ENCODE measurements around the gene KLF2. TPM values are rescaled to one million over a fixed set of nuclear protein-coding genes. Genes with fewer than 3 reads are reported as not detected.

The KLF2 gene
- total and polyA plus RNA-seq, 2 donors (not counting 1 experiment from before 2014, with no cell fraction given): 6.7 to 19.2 TPM

GRCh38 chr19:16320987-16321386 lies 3.6 kb upstream of the KLF2 start:
- Histone ChIP-seq H2AFZ (ENCODE audit: low read length) (no peak overlapping the region), H3K79me2 (ENCODE audit: control insufficient read depth, insufficient read depth, low read length) (peaks cover 11% of the 10 kb centered on the region), H3K36me3 (ENCODE audit: control insufficient read depth, insufficient read depth, low read length) (peaks cover 2% of the 10 kb centered on the region), H4K20me1 (ENCODE audit: control insufficient read depth, extremely low read depth, insufficient read depth, low read length) (no peaks in the 10 kb centered on the region), H3K4me3 (replicated peaks in 1 of 4; ENCODE audit: control extremely low read depth in 1 of 4, insufficient read depth in 1 of 4, low read depth in 3 of 4, low read length in 4 of 4) (no peak overlapping the region), H3K27me3 (ENCODE audit: control insufficient read depth, insufficient read depth, low read length) (no peaks in the 10 kb centered on the region), H3K9ac (ENCODE audit: insufficient read depth, low read length) (no peak overlapping the region), H3K27ac (ENCODE audit: insufficient read depth, low read length) (no peak overlapping the region), H3K4me1 (ENCODE audit: control insufficient read depth, extremely low read depth, insufficient read depth, low read length) (peaks cover 8% of the 10 kb centered on the region), H3K9me3 (ENCODE audit: control insufficient read depth, insufficient read depth, low read depth, low read length) (no peaks in the 10 kb centered on the region), H3K4me2 (ENCODE audit: extremely low read depth, insufficient read depth, low read length) (no peak overlapping the region)
- no peak for TF ChIP-seq EZH2 (IDR thresholded peaks at IDR 0.05; ENCODE audit: low read length, missing control alignments)
- no peak for TF ChIP-seq CTCF (conservative IDR thresholded peaks at IDR 0.05 in 1 of 2, IDR thresholded peaks at IDR 0.05 in 1 of 2; ENCODE audit: low read depth in 1 of 2, low read length in 2 of 2)
- DNase-seq (ENCODE audit: low read depth in 2 of 2): peak in 1 of 2 donors; percentile 42

DNA sequence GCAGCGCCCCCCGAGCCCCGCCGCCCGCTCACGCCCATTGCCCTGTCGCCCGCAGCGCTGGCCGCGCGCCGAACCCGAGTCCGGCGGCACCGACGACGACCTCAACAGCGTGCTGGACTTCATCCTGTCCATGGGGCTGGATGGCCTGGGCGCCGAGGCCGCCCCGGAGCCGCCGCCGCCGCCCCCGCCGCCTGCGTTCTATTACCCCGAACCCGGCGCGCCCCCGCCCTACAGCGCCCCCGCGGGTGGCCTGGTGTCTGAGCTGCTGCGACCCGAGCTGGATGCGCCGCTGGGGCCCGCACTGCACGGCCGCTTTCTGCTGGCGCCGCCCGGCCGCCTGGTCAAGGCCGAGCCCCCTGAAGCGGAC lies 518 bp downstream of the KLF2 start:
- H4K20me1 ChIP-seq (ENCODE audit: control insufficient read depth, extremely low read depth, insufficient read depth, low read length): no peaks in the 10 kb centered on the region
- DNase-seq (ENCODE audit: low read depth in 2 of 2): no peak
- H3K27me3 ChIP-seq (ENCODE audit: control insufficient read depth, insufficient read depth, low read length): no peaks in the 10 kb centered on the region
- no peak overlapping the region for H3K4me2 ChIP-seq (ENCODE audit: extremely low read depth, insufficient read depth, low read length)
- peak overlapping the region; percentile 87 for H3K27ac ChIP-seq (ENCODE audit: insufficient read depth, low read length)
- TF ChIP-seq EZH2 (IDR thresholded peaks at IDR 0.05; ENCODE audit: low read length, missing control alignments): no peak
- no peak for TF ChIP-seq CTCF (conservative IDR thresholded peaks at IDR 0.05 in 1 of 2, IDR thresholded peaks at IDR 0.05 in 1 of 2; ENCODE audit: low read depth in 1 of 2, low read length in 2 of 2)
- peaks cover 8% of the 10 kb centered on the region for H3K4me1 ChIP-seq (ENCODE audit: control insufficient read depth, extremely low read depth, insufficient read depth, low read length)
- peak overlapping the region; percentile 96 for H3K9ac ChIP-seq (ENCODE audit: insufficient read depth, low read length)
- H3K9me3 ChIP-seq (ENCODE audit: control insufficient read depth, insufficient read depth, low read depth, low read length): no peaks in the 10 kb centered on the region
- peaks cover 22% of the 10 kb centered on the region for H3K79me2 ChIP-seq (ENCODE audit: control insufficient read depth, insufficient read depth, low read length)
- H3K36me3 ChIP-seq (ENCODE audit: control insufficient read depth, insufficient read depth, low read length): peaks cover 16% of the 10 kb centered on the region
- H2AFZ ChIP-seq (ENCODE audit: low read length): no peak overlapping the region
- peak overlapping the region in 3 of 4 experiments; percentile 47 to 79 (median 75) for H3K4me3 ChIP-seq (replicated peaks in 1 of 4; ENCODE audit: control extremely low read depth in 1 of 4, insufficient read depth in 1 of 4, low read depth in 3 of 4, low read length in 4 of 4)

GRCh38 chr19:16325641-16326400 lies 1.2 kb downstream of the KLF2 start:
- Histone ChIP-seq H3K4me1 (ENCODE audit: control insufficient read depth, extremely low read depth, insufficient read depth, low read length) (peaks cover 8% of the 10 kb centered on the region), H3K4me3 (replicated peaks in 1 of 4; ENCODE audit: control extremely low read depth in 1 of 4, insufficient read depth in 1 of 4, low read depth in 3 of 4, low read length in 4 of 4) (peak overlapping the region; percentile 56 to 75 (median 68)), H3K79me2 (ENCODE audit: control insufficient read depth, insufficient read depth, low read length) (peaks cover 22% of the 10 kb centered on the region), H3K9me3 (ENCODE audit: control insufficient read depth, insufficient read depth, low read depth, low read length) (no peaks in the 10 kb centered on the region), H2AFZ (ENCODE audit: low read length) (no peak overlapping the region), H3K27ac (ENCODE audit: insufficient read depth, low read length) (peak overlapping the region; percentile 70), H4K20me1 (ENCODE audit: control insufficient read depth, extremely low read depth, insufficient read depth, low read length) (no peaks in the 10 kb centered on the region), H3K4me2 (ENCODE audit: extremely low read depth, insufficient read depth, low read length) (peak overlapping the region; percentile 59), H3K9ac (ENCODE audit: insufficient read depth, low read length) (peak overlapping the region; percentile 96), H3K27me3 (ENCODE audit: control insufficient read depth, insufficient read depth, low read length) (no peaks in the 10 kb centered on the region), H3K36me3 (ENCODE audit: control insufficient read depth, insufficient read depth, low read length) (peaks cover 16% of the 10 kb centered on the region)
- TF ChIP-seq EZH2 (IDR thresholded peaks at IDR 0.05; ENCODE audit: low read length, missing control alignments) (no peak), CTCF (conservative IDR thresholded peaks at IDR 0.05 in 1 of 2, IDR thresholded peaks at IDR 0.05 in 1 of 2; ENCODE audit: low read depth in 1 of 2, low read length in 2 of 2) (no peak)
- peak in 1 of 2 donors; percentile 33 for DNase-seq (ENCODE audit: low read depth in 2 of 2)

Measured in fibroblast of lung (primary cell).